ENCODE measurements around the gene SLC35E1. TPM values are rescaled to one million over a fixed set of nuclear protein-coding genes. Genes with fewer than 3 reads are reported as not detected.

SLC35E1 gene
- total and polyA plus RNA-seq, 2 experiments from 2014 or later, result 17.0 to 30.3 TPM

GRCh38 chr19:16541526-16542044, 30.6 kb downstream of the SLC35E1 start (continued):
- TF ChIP-seq ZNF462 (CRISPR knock-in tag; IDR thresholded peaks at IDR 0.05) (no peak), POLR2AphosphoS5 (IDR thresholded peaks at IDR 0.05; ENCODE audit: low read depth) (no peak), REST (IDR thresholded peaks at IDR 0.05; ENCODE audit: unreplicated experiment) (no peak), ZNF114 (CRISPR knock-in tag; IDR thresholded peaks at IDR 0.05) (no peak), ETS1 (IDR thresholded peaks at IDR 0.05) (no peak), CTCF (conservative IDR thresholded peaks at IDR 0.05; ENCODE audit: low read depth in 2 of 2) (no peak), NANOG (IDR thresholded peaks at IDR 0.05; ENCODE audit: borderline replicate concordance) (no peak)
